ENCODE measurements around the gene CRELD2. TPM values are rescaled to one million over a fixed set of nuclear protein-coding genes. Genes with fewer than 3 reads are reported as not detected.
A peak's percentile ranks its signal among the peaks of the same experiment; 100 is the strongest.

Gene CRELD2
- total RNA-seq, 4 donors from 2014 or later = 44.8 to 80.4 (median 65.1) TPM

DNA sequence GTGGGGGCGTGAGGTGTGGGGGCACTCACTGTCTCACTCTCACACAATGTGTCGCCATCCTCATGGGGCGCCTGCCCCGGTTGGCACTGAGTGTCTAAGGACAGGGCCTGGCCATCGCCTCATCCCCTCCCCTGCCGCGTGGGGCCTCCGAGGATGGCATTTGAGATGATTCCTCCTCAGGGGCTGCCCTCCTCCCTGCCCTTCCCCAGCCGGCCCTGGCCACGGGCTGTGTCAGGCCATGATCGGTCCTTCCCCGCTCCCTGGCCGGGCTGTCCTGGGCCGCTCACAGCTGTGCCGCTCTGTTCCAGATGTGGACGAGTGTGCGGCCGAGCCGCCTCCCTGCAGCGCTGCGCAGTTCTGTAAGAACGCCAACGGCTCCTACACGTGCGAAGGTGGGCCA lies 4.5 kb downstream of the CRELD2 start:
- no peak for DNase-seq (ENCODE audit: low spot score in 2 of 2)

DNA sequence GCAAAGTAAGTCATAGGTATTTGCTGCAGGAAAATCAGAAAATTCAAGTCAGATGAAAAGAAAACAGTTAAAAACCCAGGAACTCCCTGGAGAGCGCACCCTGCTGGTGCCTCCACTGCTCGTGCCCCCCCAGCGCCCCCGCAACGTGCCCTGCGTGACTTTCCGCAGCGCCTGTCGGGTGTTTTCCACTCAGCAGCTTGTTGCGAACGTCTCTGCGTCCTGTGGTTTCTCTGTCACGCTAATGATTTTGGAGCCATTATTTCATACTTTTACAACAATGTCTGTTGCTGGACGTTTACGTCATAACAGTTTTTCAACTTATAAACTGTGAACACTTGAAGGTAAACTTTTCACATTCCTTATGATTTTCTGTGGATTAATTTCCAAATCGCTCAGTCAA lies 5.0 kb downstream of the CRELD2 start:
- Histone ChIP-seq H3K9me3 (no peaks in the 10 kb centered on the region), H3K4me3 (no peak overlapping the region), H3K36me3 (peaks cover 0 to 75% (median 0%) of the 10 kb centered on the region in 3 donors), H3K27me3 (no peaks in the 10 kb centered on the region), H3K4me1 (peaks cover 0 to 17% (median 9%) of the 10 kb centered on the region in 4 donors), H3K27ac (no peak overlapping the region)
- 58 to 63% methylated on average over 16 of the region's 16 CpGs for WGBS, 2 donors
- TF ChIP-seq CTCF (IDR thresholded peaks at IDR 0.05) (no peak), POLR2A (IDR thresholded peaks at IDR 0.05) (no peak), EP300 (IDR thresholded peaks at IDR 0.05) (no peak)
- DNase-seq (ENCODE audit: low spot score in 2 of 2) = no peak

More for the DNA sequence above, 4.5 kb downstream of the CRELD2 start:
- H3K27me3 ChIP-seq = no peaks in the 10 kb centered on the region
- no peak overlapping the region for H3K4me3 ChIP-seq
- H3K36me3 ChIP-seq = peaks cover 0 to 72% (median 0%) of the 10 kb centered on the region in 3 donors
- 90 to 91% methylated on average over 24 of the region's 25 CpGs for WGBS, 2 donors
- no peaks in the 10 kb centered on the region for H3K9me3 ChIP-seq
- H3K27ac ChIP-seq = no peak overlapping the region
- no peak for TF ChIP-seq EP300 (IDR thresholded peaks at IDR 0.05)
- no peak for TF ChIP-seq POLR2A (IDR thresholded peaks at IDR 0.05)
- TF ChIP-seq CTCF (IDR thresholded peaks at IDR 0.05) = no peak
- peaks cover 0 to 17% (median 9%) of the 10 kb centered on the region in 4 donors for H3K4me1 ChIP-seq

DNA sequence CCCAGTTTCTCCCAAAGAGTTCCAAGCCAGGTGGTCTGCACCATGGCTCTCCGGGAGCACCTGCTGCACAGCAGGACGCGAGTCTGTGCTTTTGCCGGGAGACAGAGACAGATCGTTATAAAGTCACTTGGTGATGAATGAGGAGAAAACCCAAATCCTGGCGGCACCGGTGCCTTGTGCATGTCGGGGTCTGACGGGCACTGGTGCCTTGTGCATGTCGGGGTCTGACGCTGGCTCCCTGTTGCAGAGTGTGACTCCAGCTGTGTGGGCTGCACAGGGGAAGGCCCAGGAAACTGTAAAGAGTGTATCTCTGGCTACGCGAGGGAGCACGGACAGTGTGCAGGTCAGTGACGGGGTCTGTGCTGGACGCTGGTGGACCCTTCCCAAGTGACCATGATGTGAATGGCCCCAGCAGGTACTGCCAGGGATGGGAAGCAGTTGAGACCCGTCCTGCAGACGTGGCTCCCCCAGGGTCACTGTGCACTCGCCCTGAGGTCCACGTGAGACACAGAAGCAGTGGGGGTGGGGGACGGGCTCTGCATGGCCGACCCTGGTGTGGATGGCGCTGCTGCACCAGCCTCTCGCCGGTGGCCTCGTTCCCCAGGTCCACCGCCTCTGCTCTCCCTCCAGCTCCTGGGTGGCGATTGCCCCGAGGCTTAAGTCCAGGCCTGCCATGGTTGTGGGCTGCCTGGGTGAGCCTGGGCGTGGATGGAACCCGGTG lies 5.8 kb downstream of the CRELD2 start:
- no peak for TF ChIP-seq CTCF (IDR thresholded peaks at IDR 0.05)
- no peak for TF ChIP-seq POLR2A (IDR thresholded peaks at IDR 0.05)
- no peak for TF ChIP-seq EP300 (IDR thresholded peaks at IDR 0.05)
- Histone ChIP-seq H3K27ac (no peak overlapping the region), H3K27me3 (peaks cover 0 to 7% of the 10 kb centered on the region in 2 donors), H3K4me1 (peaks cover 0 to 16% (median 4%) of the 10 kb centered on the region in 4 donors), H3K36me3 (peaks cover 0 to 75% (median 0%) of the 10 kb centered on the region in 3 donors), H3K4me3 (no peak overlapping the region), H3K9me3 (no peaks in the 10 kb centered on the region)
- WGBS, 2 donors = 95% methylated on average over 15 to 31 of the region's 31 CpGs
- no peak for DNase-seq (ENCODE audit: low spot score in 2 of 2)

- H3K27me3 ChIP-seq = peaks cover 0 to 7% of the 10 kb centered on the region in 2 donors
- H3K9me3 ChIP-seq = no peaks in the 10 kb centered on the region
- H3K4me1 ChIP-seq = peaks cover 0 to 19% (median 4%) of the 10 kb centered on the region in 4 donors
- H3K27ac ChIP-seq = peak overlapping the region in 1 of 4 donors; percentile 15
- TF ChIP-seq POLR2A (IDR thresholded peaks at IDR 0.05) = no peak
- no peak for TF ChIP-seq CTCF (IDR thresholded peaks at IDR 0.05)
- TF ChIP-seq EP300 (IDR thresholded peaks at IDR 0.05) = no peak
- peaks cover 0 to 66% (median 0%) of the 10 kb centered on the region in 3 donors for H3K36me3 ChIP-seq
- DNase-seq (ENCODE audit: low spot score in 2 of 2) = no peak
- 86% methylated on average over 21 to 24 of the region's 24 CpGs for WGBS, 2 donors
- H3K4me3 ChIP-seq = peak overlapping the region in 1 of 4 donors; percentile 21
Measured at GRCh38 chr22:49925525-49926128, 7.2 kb downstream of the CRELD2 start.

GRCh38 chr22:49926916-49927315 lies 8.5 kb downstream of the CRELD2 start:
- TF ChIP-seq POLR2A (IDR thresholded peaks at IDR 0.05) (no peak), EP300 (IDR thresholded peaks at IDR 0.05) (no peak), CTCF (IDR thresholded peaks at IDR 0.05) (no peak)
- no peaks in the 10 kb centered on the region for H3K9me3 ChIP-seq
- DNase-seq (ENCODE audit: low spot score in 2 of 2) = no peak
- no peak overlapping the region for H3K27ac ChIP-seq
- H3K4me3 ChIP-seq = no peak overlapping the region
- H3K36me3 ChIP-seq = peaks cover 0 to 53% (median 0%) of the 10 kb centered on the region in 3 donors
- H3K27me3 ChIP-seq = peaks cover 0 to 7% of the 10 kb centered on the region in 2 donors
- WGBS, 2 donors = 65 to 75% methylated on average over 17 to 18 of the region's 18 CpGs
- peaks cover 0 to 30% (median 14%) of the 10 kb centered on the region in 4 donors for H3K4me1 ChIP-seq

All from tibial nerve (tissue), 4 donors.